HepG2 (cell line): ENCODE results near the gene PRXL2A. TPM values are rescaled to one million over a fixed set of nuclear protein-coding genes. Genes with fewer than 3 reads are reported as not detected.

Source experiments
- CHD2 ChIP-seq: IDR thresholded peaks from 2 replicates; pipeline ENCODE4 v1.6.1; 2011; ENCODE audit warnings: low read depth, low read length, improper control_type of control experiment
- HCFC1 ChIP-seq: fragments of 150-350 bp; IDR thresholded peaks from 2 replicates; pipeline ENCODE4 v1.6.1; 2014; ENCODE audit warnings: low read depth, low read length
- HNF4G ChIP-seq, 2 experiments: sonication (generic) in 1 of 2; formaldehyde crosslinking in 1 of 2; IDR thresholded peaks; 2 replicates each; pipeline versions ENCODE4 v1.4.0 to v1.6.1; 2011 to 2020; ENCODE audit warnings: borderline replicate concordance in 2 of 2, low read depth in 2 of 2, mild to moderate bottlenecking in 2 of 2, low read length in 1 of 2, missing genetic modification reagents in 1 of 2, moderate library complexity in 1 of 2
- HNRNPLL ChIP-seq: fragments of 200-400 bp; formaldehyde crosslinking; IDR thresholded peaks from 2 replicates; pipeline ENCODE4 v1.6.1; 2017; ENCODE audit warnings: mild to moderate bottlenecking, low read depth, low read length; ENCODE audit not compliant: poor library complexity, severe bottlenecking
- HOXA5 ChIP-seq: sonication (generic); formaldehyde crosslinking; IDR thresholded peaks from 2 replicates; pipeline ENCODE4 v1.4.0; 2020; ENCODE audit warnings: missing genetic modification reagents
- HOXA9 ChIP-seq: sonication (generic); formaldehyde crosslinking; IDR thresholded peaks from 2 replicates; pipeline ENCODE4 v1.8.1; 2022; ENCODE audit warnings: missing genetic modification reagents, mild to moderate bottlenecking, moderate library complexity, borderline replicate concordance
- MZF1 ChIP-seq: sonication (generic); formaldehyde crosslinking; IDR thresholded peaks from 2 replicates; pipeline ENCODE4 v1.8.1; 2023; ENCODE audit warnings: mild to moderate bottlenecking, missing genetic modification reagents, borderline replicate concordance
- SIN3A ChIP-seq: IDR thresholded peaks from 2 replicates; pipeline ENCODE4 v1.6.1; 2011; ENCODE audit warnings: low read depth, mild to moderate bottlenecking, control low read depth, low read length, borderline replicate concordance
- SSRP1 ChIP-seq: IDR thresholded peaks from 2 replicates; pipeline ENCODE4 v1.6.1; 2016; ENCODE audit warnings: control low read depth
- TOE1 ChIP-seq: sonication (generic); formaldehyde crosslinking; IDR thresholded peaks from 2 replicates; pipeline ENCODE4 v1.4.0; 2020; ENCODE audit warnings: mild to moderate bottlenecking, missing genetic modification reagents
- ZBTB20 ChIP-seq: sonication (generic); formaldehyde crosslinking; IDR thresholded peaks from 2 replicates; pipeline ENCODE4 v1.8.1; 2023; ENCODE audit warnings: missing genetic modification reagents, low read depth, mild to moderate bottlenecking, borderline replicate concordance
- ZMYM3 ChIP-seq: sonication (generic); formaldehyde crosslinking; IDR thresholded peaks from 2 replicates; pipeline ENCODE4 v1.5.1; 2020; ENCODE audit warnings: mild to moderate bottlenecking, missing genetic modification reagents
- ZNF180 ChIP-seq: sonication (generic); formaldehyde crosslinking; IDR thresholded peaks from 2 replicates; pipeline ENCODE4 v1.4.0; 2020; ENCODE audit warnings: low read depth, missing genetic modification reagents, borderline replicate concordance
- ZNF232 ChIP-seq: sonication (generic); formaldehyde crosslinking; IDR thresholded peaks from 2 replicates; pipeline ENCODE4 v1.4.0; 2020; ENCODE audit warnings: missing genetic modification reagents, borderline replicate concordance
- ZNF34 ChIP-seq: sonication (generic); formaldehyde crosslinking; IDR thresholded peaks from 2 replicates; pipeline ENCODE4 v1.4.0; 2020; ENCODE audit warnings: mild to moderate bottlenecking, missing genetic modification reagents, borderline replicate concordance
- ZNF354B ChIP-seq: sonication (generic); formaldehyde crosslinking; IDR thresholded peaks from 2 replicates; pipeline ENCODE4 v1.8.0; 2022; ENCODE audit warnings: mild to moderate bottlenecking, missing genetic modification reagents
- ZNF691 ChIP-seq: sonication (generic); formaldehyde crosslinking; IDR thresholded peaks from 2 replicates; pipeline ENCODE4 v1.4.0; 2020; ENCODE audit warnings: missing genetic modification reagents, low read depth, mild to moderate bottlenecking, borderline replicate concordance
- ZNF749 ChIP-seq: sonication (generic); formaldehyde crosslinking; IDR thresholded peaks from 2 replicates; pipeline ENCODE4 v1.8.0; 2022; ENCODE audit warnings: mild to moderate bottlenecking, missing genetic modification reagents, moderate library complexity, borderline replicate concordance
- polyA plus RNA-seq, 8 experiments: library from polyadenylated mRNA; depleted of rRNA in 3 of 8; stranded (reverse) in 7 of 8; unstranded in 1 of 8; fragments of >200 nt; fragmentation: Illumina TruSeq in 4 of 8; extraction: Trizol in 4 of 8; gene quantifications; 2 replicates each; pipeline versions ENCODE4 v1.2.1 to v1.2.3, GENCODE V29; 2011 to 2016; ENCODE audit warnings: low read depth in 4 of 8, missing spikeins in 1 of 8, mixed read lengths in 1 of 8; ENCODE audit not compliant: insufficient read depth in 1 of 8
- total RNA-seq, 5 experiments: library from RNA; depleted of rRNA; stranded (reverse); fragments of >200 nt; fragmentation: Illumina TruSeq; extraction: Trizol; gene quantifications; 2 replicates each; pipeline ENCODE4 v1.2.3, GENCODE V29; 2016; ENCODE audit warnings: low read depth in 1 of 5
- TF ChIP-seq, protein P1 (sequence below): sonication (generic); formaldehyde crosslinking; IDR thresholded peaks from 2 replicates; pipeline ENCODE4 v1.4.0; 2020; ENCODE audit warnings: mild to moderate bottlenecking, missing genetic modification reagents, borderline replicate concordance
- TF ChIP-seq, protein P2 (sequence below): sonication (generic); formaldehyde crosslinking; IDR thresholded peaks from 2 replicates; pipeline ENCODE4 v1.8.0; 2023; ENCODE audit warnings: mild to moderate bottlenecking, missing genetic modification reagents

The PRXL2A gene
- total and polyA plus RNA-seq, 2 of the 13 experiments (the other 11 are each of a cell fraction or from before 2014, with no cell fraction given), result 43.9 to 79.9 TPM

GRCh38 chr10:80454513-80455460 is 46.4 kb downstream of the PRXL2A start (continued):
- TF ChIP-seq, protein P1, sequence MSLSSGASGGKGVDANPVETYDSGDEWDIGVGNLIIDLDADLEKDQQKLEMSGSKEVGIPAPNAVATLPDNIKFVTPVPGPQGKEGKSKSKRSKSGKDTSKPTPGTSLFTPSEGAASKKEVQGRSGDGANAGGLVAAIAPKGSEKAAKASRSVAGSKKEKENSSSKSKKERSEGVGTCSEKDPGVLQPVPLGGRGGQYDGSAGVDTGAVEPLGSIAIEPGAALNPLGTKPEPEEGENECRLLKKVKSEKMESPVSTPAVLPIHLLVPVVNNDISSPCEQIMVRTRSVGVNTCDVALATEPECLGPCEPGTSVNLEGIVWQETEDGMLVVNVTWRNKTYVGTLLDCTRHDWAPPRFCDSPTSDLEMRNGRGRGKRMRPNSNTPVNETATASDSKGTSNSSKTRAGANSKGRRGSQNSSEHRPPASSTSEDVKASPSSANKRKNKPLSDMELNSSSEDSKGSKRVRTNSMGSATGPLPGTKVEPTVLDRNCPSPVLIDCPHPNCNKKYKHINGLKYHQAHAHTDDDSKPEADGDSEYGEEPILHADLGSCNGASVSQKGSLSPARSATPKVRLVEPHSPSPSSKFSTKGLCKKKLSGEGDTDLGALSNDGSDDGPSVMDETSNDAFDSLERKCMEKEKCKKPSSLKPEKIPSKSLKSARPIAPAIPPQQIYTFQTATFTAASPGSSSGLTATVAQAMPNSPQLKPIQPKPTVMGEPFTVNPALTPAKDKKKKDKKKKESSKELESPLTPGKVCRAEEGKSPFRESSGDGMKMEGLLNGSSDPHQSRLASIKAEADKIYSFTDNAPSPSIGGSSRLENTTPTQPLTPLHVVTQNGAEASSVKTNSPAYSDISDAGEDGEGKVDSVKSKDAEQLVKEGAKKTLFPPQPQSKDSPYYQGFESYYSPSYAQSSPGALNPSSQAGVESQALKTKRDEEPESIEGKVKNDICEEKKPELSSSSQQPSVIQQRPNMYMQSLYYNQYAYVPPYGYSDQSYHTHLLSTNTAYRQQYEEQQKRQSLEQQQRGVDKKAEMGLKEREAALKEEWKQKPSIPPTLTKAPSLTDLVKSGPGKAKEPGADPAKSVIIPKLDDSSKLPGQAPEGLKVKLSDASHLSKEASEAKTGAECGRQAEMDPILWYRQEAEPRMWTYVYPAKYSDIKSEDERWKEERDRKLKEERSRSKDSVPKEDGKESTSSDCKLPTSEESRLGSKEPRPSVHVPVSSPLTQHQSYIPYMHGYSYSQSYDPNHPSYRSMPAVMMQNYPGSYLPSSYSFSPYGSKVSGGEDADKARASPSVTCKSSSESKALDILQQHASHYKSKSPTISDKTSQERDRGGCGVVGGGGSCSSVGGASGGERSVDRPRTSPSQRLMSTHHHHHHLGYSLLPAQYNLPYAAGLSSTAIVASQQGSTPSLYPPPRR (CRISPR knock-in tag), result no peak
- TF ChIP-seq TOE1 (no peak), MZF1 (CRISPR knock-in tag) (no peak), ZNF34 (CRISPR knock-in tag) (no peak), CHD2 (no peak), SSRP1 (CRISPR knock-in tag) (no peak), HOXA9 (no peak), HCFC1 (no peak), ZNF232 (CRISPR knock-in tag) (0 out of 2 replicates have a peak, but pooled peaks have one; percentile 44), ZNF691 (CRISPR knock-in tag) (no peak; the same call in 1 of the 2 replicates), ZNF354B (CRISPR knock-in tag) (no peak), ZNF180 (no peak), ZMYM3 (no peak), ZNF749 (CRISPR knock-in tag) (0 out of 2 replicates have a peak, but pooled peaks have one; percentile 28), HNF4G (IDR thresholded peaks at IDR 0.05; ENCODE audit: borderline replicate concordance, low read depth, low read length) (peak; percentile 21; the same call in 1 of the 2 replicates), HNF4G (CRISPR knock-in tag; IDR thresholded peaks at IDR 0.05; ENCODE audit: borderline replicate concordance, low read depth) (no peak), ZBTB20 (CRISPR knock-in tag) (peak; percentile 16; the same call in 1 of the 2 replicates), HOXA5 (no peak), SIN3A (no peak; the same call in 1 of the 2 replicates), HNRNPLL (no peak)
- TF ChIP-seq, protein P2, sequence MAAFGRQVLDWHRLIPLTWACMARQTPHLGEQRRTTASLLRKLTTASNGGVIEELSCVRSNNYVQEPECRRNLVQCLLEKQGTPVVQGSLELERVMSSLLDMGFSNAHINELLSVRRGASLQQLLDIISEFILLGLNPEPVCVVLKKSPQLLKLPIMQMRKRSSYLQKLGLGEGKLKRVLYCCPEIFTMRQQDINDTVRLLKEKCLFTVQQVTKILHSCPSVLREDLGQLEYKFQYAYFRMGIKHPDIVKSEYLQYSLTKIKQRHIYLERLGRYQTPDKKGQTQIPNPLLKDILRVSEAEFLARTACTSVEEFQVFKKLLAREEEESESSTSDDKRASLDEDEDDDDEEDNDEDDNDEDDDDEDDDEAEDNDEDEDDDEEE (CRISPR knock-in tag), result no peak
